HG02884 (cell line): ENCODE results near the gene TPPP2.

Experiments used
- ATAC-seq: cut with Tn5 transposase; IDR thresholded peaks from one replicate; pipeline ENCODE4 v1.9.1; 2021; ENCODE audit warnings: mild to moderate bottlenecking, moderate library complexity; ENCODE audit not compliant: unreplicated experiment

Gene TPPP2

GRCh38 chr14:21016413-21017190 lies 13.4 kb upstream of the TPPP2 start:
- ATAC-seq = no peak

GRCh38 chr14:21017528-21018245 lies 12.3 kb upstream of the TPPP2 start:
- ATAC-seq = no peak

GRCh38 chr14:21018286-21018685 lies 11.7 kb upstream of the TPPP2 start:
- no peak for ATAC-seq

GRCh38 chr14:21018781-21019180 lies 11.2 kb upstream of the TPPP2 start:
- no peak for ATAC-seq

- ATAC-seq = no peak
Observed at GRCh38 chr14:21019366-21019765, 10.7 kb upstream of the TPPP2 start.

GRCh38 chr14:21020977-21021545 lies 9.0 kb upstream of the TPPP2 start:
- no peak for ATAC-seq

GRCh38 chr14:21022686-21023085 lies 7.3 kb upstream of the TPPP2 start:
- no peak for ATAC-seq

GRCh38 chr14:21023174-21023573 lies 6.8 kb upstream of the TPPP2 start:
- ATAC-seq = no peak

GRCh38 chr14:21023817-21024584 lies 6.0 kb upstream of the TPPP2 start:
- no peak for ATAC-seq

- ATAC-seq = no peak
Observed at GRCh38 chr14:21024585-21025370, 5.2 kb upstream of the TPPP2 start, which contains the start of gene NDRG2. TSS of gene NDRG2 (minus strand) at chr14:21025061. CDS start at chr14:21023315, 1,746 bp downstream.

GRCh38 chr14:21025371-21026273 lies 4.4 kb upstream of the TPPP2 start:
- ATAC-seq = no peak

- ATAC-seq = no peak
Observed at GRCh38 chr14:21026274-21026987, 3.6 kb upstream of the TPPP2 start.

- no peak for ATAC-seq
Observed at GRCh38 chr14:21026988-21027315, 3.1 kb upstream of the TPPP2 start.

- no peak for ATAC-seq
Observed at GRCh38 chr14:21030531-21030930, 514 bp downstream of the TPPP2 start.

GRCh38 chr14:21032326-21033132 lies 2.5 kb downstream of the TPPP2 start:
- ATAC-seq = no peak

GRCh38 chr14:21033133-21033698 lies 3.2 kb downstream of the TPPP2 start:
- no peak for ATAC-seq

GRCh38 chr14:21034707-21035106 lies 4.7 kb downstream of the TPPP2 start, which contains the start of gene RNASE13:
TSS of gene RNASE13 (minus strand) at chr14:21034807. CDS start at chr14:21034288, 519 bp downstream.
- ATAC-seq = no peak

- ATAC-seq = no peak
Observed at GRCh38 chr14:21036751-21037150, 6.7 kb downstream of the TPPP2 start.
